ENCODE measurements around the gene CHML. TPM values are rescaled to one million over a fixed set of nuclear protein-coding genes. Genes with fewer than 3 reads are reported as not detected.

CHML gene
- total RNA-seq, 4 donors from 2014 or later, result 4.2 to 9.0 (median 6.3) TPM

GRCh38 chr1:241632987-241633386, 7.2 kb downstream of the CHML start:
- Histone ChIP-seq H3K4me3 (no peak overlapping the region), H3K27ac (no peak overlapping the region), H3K4me1 (peaks cover 0 to 24% (median 9%) of the 10 kb centered on the region in 3 donors), H3K9me3 (no peaks in the 10 kb centered on the region), H3K27me3 (no peaks in the 10 kb centered on the region), H3K36me3 (peaks cover 0 to 31% (median 0%) of the 10 kb centered on the region in 3 donors)
- 92% methylated on average over 3 of the region's 3 CpGs for WGBS, 2 donors
- no peak for DNase-seq
- no peak for TF ChIP-seq CTCF (IDR thresholded peaks at IDR 0.05)
- no peak for TF ChIP-seq POLR2A (IDR thresholded peaks at IDR 0.05)
- intact Hi-C loops (cut with DNase I), result no loop called here

- H3K36me3 ChIP-seq, result peaks cover 0 to 31% (median 0%) of the 10 kb centered on the region in 3 donors
- intact Hi-C loops (cut with DNase I), result no loop called here
- WGBS, 2 donors, result 89% methylated on average over 5 of the region's 5 CpGs
Observed at GRCh38 chr1:241631674-241632073, 8.5 kb downstream of the CHML start.

GRCh38 chr1:241630899-241631298, 9.3 kb downstream of the CHML start:
- H3K36me3 ChIP-seq, result peaks cover 0 to 31% (median 0%) of the 10 kb centered on the region in 3 donors
- no peak overlapping the region for H3K27ac ChIP-seq
- intact Hi-C loops (cut with DNase I), result no loop called here
- no peak for DNase-seq
- WGBS, 2 donors, result 87 to 93% methylated on average over 2 of the region's 2 CpGs
- H3K9me3 ChIP-seq, result no peaks in the 10 kb centered on the region
- H3K27me3 ChIP-seq, result no peaks in the 10 kb centered on the region
- no peak overlapping the region for H3K4me3 ChIP-seq
- peaks cover 0 to 11% (median 0%) of the 10 kb centered on the region in 3 donors for H3K4me1 ChIP-seq
- TF ChIP-seq POLR2A (IDR thresholded peaks at IDR 0.05) (no peak), CTCF (IDR thresholded peaks at IDR 0.05) (no peak)

More at GRCh38 chr1:241631674-241632073, 8.5 kb downstream of the CHML start:
- no peak for DNase-seq
- no peaks in the 10 kb centered on the region for H3K9me3 ChIP-seq
- TF ChIP-seq POLR2A (IDR thresholded peaks at IDR 0.05), result no peak
- TF ChIP-seq CTCF (IDR thresholded peaks at IDR 0.05), result no peak
- H3K4me3 ChIP-seq, result no peak overlapping the region
- H3K27me3 ChIP-seq, result no peaks in the 10 kb centered on the region
- no peak overlapping the region for H3K27ac ChIP-seq
- H3K4me1 ChIP-seq, result peaks cover 0 to 19% (median 0%) of the 10 kb centered on the region in 3 donors

- intact Hi-C loops (cut with DNase I), result no loop called here
Observed at GRCh38 chr1:241630476-241630875, 9.7 kb downstream of the CHML start.

GRCh38 chr1:241630005-241630404, 10.2 kb downstream of the CHML start:
- intact Hi-C loops (cut with DNase I), result no loop called here
- TF ChIP-seq CTCF (IDR thresholded peaks at IDR 0.05) (no peak), POLR2A (IDR thresholded peaks at IDR 0.05) (no peak)
- H3K27me3 ChIP-seq, result no peaks in the 10 kb centered on the region
- no peaks in the 10 kb centered on the region for H3K9me3 ChIP-seq
- H3K4me3 ChIP-seq, result no peak overlapping the region
- peaks cover 0 to 24% (median 0%) of the 10 kb centered on the region in 3 donors for H3K36me3 ChIP-seq
- peaks cover 0 to 11% (median 0%) of the 10 kb centered on the region in 3 donors for H3K4me1 ChIP-seq
- H3K27ac ChIP-seq, result no peak overlapping the region
- no peak for DNase-seq

More at GRCh38 chr1:241630476-241630875, 9.7 kb downstream of the CHML start:
- peaks cover 0 to 11% (median 0%) of the 10 kb centered on the region in 3 donors for H3K4me1 ChIP-seq
- peaks cover 0 to 29% (median 0%) of the 10 kb centered on the region in 3 donors for H3K36me3 ChIP-seq
- TF ChIP-seq POLR2A (IDR thresholded peaks at IDR 0.05), result no peak
- no peak for TF ChIP-seq CTCF (IDR thresholded peaks at IDR 0.05)
- DNase-seq, result no peak
- H3K9me3 ChIP-seq, result no peaks in the 10 kb centered on the region
- no peak overlapping the region for H3K27ac ChIP-seq
- no peak overlapping the region for H3K4me3 ChIP-seq
- 82 to 100% methylated on average over 1 of the region's 1 CpG for WGBS, 2 donors
- H3K27me3 ChIP-seq, result no peaks in the 10 kb centered on the region

Measured in esophagus squamous epithelium (tissue), 5 donors.